Suprapubic skin (tissue), 4 donors: ENCODE data around the gene DPY19L2. TPM values are rescaled to one million over a fixed set of nuclear protein-coding genes. Genes with fewer than 3 reads are reported as not detected.
"Not testable (repeated sequence)": the region's sequence is repeated elsewhere in the genome, so short reads cannot be mapped to it uniquely, and the experiment has no call there.

ENCODE experiments used
- DNase-seq, 2 donors: peaks; one replicate each; pipeline ENCODE4 v3.0.0-alpha.2; 2019; ENCODE audit warnings: low spot score in 2 of 2
- H3K27ac ChIP-seq: fragments of 200-600 bp; sonication (generic); one replicate; pipeline ENCODE4 v1.5.1; 2019
- H3K27me3 ChIP-seq: fragments of 200-600 bp; sonication (generic); one replicate; pipeline ENCODE4 v1.5.1; 2019
- H3K36me3 ChIP-seq: fragments of 200-600 bp; sonication (generic); one replicate; pipeline ENCODE4 v1.5.1; 2019
- H3K4me1 ChIP-seq: fragments of 200-600 bp; sonication (generic); one replicate; pipeline ENCODE4 v1.5.1; 2019
- H3K4me3 ChIP-seq: fragments of 200-600 bp; sonication (generic); one replicate; pipeline ENCODE4 v1.5.1; 2019; ENCODE audit warnings: mild to moderate bottlenecking
- H3K9me3 ChIP-seq: fragments of 200-600 bp; sonication (generic); one replicate; pipeline ENCODE4 v1.5.1; 2019
- CTCF ChIP-seq, 2 donors: fragments of 200-600 bp in 1 of 2; fragments of 450-650 bp in 1 of 2; sonication (generic) in 1 of 2; IDR thresholded peaks; one replicate each; pipeline ENCODE4 v1.5.1; 2016 to 2019; ENCODE audit warnings: antibody characterized with exemption in 2 of 2, mild to moderate bottlenecking in 1 of 2, moderate library complexity in 1 of 2
- EP300 ChIP-seq: sonication (generic); formaldehyde crosslinking; IDR thresholded peaks from one replicate; pipeline ENCODE4 v1.6.1; 2017; ENCODE audit warnings: antibody characterized with exemption
- POLR2A ChIP-seq, 2 donors: fragments of 450-650 bp; IDR thresholded peaks; one replicate each; pipeline ENCODE4 v1.6.1; 2017; ENCODE audit warnings: antibody characterized with exemption in 2 of 2, mild to moderate bottlenecking in 2 of 2, moderate library complexity in 2 of 2
- POLR2AphosphoS5 ChIP-seq, 3 donors: sonication (generic); formaldehyde crosslinking; IDR thresholded peaks; one replicate each; pipeline ENCODE4 v1.6.1; 2017; ENCODE audit warnings: antibody characterized with exemption in 3 of 3
- WGBS: methylation state at CpG from one replicate; pipeline ENCODE4 v1.1.5; 2018; 5-methylcytosine and 5-hydroxymethylcytosine counted together
- total RNA-seq, 4 donors: library from RNA; depleted of rRNA; stranded (reverse); fragments of >200 nt; gene quantifications; one replicate each; pipeline ENCODE4 v1.1.0, GENCODE V29; 2016

DPY19L2 gene
- total RNA-seq, 4 donors from 2014 or later, result 0.64 to 6.7 (median 2.0) TPM

- no peaks in the 10 kb centered on the region for H3K36me3 ChIP-seq
- H3K9me3 ChIP-seq, result no peaks in the 10 kb centered on the region
- TF ChIP-seq EP300, result no peak
- no peak for TF ChIP-seq POLR2A (IDR thresholded peaks at IDR 0.05)
- TF ChIP-seq POLR2AphosphoS5 (IDR thresholded peaks at IDR 0.05), result no peak
- TF ChIP-seq CTCF (IDR thresholded peaks at IDR 0.05), result no peak
- no peaks in the 10 kb centered on the region for H3K27me3 ChIP-seq
- 70% methylated on average over 3 of the region's 3 CpGs for WGBS
- DNase-seq, result no peak
- no peaks in the 10 kb centered on the region for H3K4me1 ChIP-seq
- H3K4me3 ChIP-seq, result no peak overlapping the region
- H3K27ac ChIP-seq, result no peak overlapping the region
These were observed 38.0 kb upstream of the DPY19L2 start for GRCh38 chr12:63706336-63706735.

DNA sequence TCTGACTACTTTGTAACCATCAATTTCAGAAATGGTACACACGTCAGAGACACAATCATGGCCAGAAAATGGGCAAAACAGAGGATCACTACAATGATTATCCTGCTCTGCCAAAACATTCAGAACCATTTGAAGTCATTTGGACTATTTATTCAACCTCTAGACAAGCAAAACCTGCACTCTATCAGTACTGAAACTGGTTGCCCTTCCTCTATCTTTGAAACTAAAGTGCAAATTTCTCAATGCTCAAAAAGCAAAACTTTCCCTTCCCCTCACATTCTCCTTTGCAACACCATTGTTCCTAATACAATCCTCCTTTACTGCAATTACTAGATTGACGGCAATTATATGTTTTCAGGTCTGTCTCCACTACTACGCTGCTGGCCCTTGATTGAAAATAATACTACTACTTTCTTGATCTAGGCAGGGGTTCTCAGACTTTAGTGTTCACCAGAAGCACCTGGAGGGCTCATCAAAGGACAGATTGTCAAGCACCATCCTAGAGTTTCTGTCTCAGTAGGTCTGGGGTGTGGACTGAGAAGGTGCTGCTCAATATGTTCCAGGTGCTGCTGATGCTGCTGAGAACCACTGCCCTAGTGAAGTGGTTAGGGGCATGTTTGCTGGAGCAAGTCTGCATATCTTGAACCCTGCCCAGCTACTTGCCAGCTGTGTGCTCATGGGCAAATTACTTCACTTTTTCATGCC, 31.5 kb upstream of the DPY19L2 start:
- not testable (repeated sequence) for H3K4me1 ChIP-seq, DNase-seq, H3K9me3 ChIP-seq, H3K4me3 ChIP-seq, H3K27ac ChIP-seq, H3K36me3 ChIP-seq, H3K27me3 ChIP-seq
- 90% methylated on average over 3 of the region's 3 CpGs for WGBS

DNA sequence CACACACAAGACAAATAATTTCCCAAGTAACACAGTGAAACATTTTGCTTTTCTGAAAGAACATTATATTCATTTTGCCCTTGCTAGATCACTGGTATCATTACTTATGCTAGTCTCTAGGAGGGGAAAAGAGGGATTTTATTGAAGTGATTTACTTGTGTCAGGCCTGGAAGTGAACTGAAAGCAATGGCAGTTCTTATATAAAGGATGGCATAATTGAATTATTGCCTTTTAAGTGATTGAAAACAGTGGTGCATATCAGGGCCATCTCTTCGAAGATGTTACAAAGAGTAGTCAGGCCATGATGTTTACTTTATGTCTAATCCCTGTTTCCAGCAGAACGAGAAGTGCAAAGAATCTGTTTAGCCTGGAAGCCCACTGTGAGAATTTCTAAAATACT, 30.7 kb upstream of the DPY19L2 start:
- not testable (repeated sequence) for H3K9me3 ChIP-seq, DNase-seq, H3K27me3 ChIP-seq, H3K4me3 ChIP-seq, H3K4me1 ChIP-seq, H3K36me3 ChIP-seq, H3K27ac ChIP-seq
- 31% methylated on average over 2 of the region's 2 CpGs for WGBS

DNA sequence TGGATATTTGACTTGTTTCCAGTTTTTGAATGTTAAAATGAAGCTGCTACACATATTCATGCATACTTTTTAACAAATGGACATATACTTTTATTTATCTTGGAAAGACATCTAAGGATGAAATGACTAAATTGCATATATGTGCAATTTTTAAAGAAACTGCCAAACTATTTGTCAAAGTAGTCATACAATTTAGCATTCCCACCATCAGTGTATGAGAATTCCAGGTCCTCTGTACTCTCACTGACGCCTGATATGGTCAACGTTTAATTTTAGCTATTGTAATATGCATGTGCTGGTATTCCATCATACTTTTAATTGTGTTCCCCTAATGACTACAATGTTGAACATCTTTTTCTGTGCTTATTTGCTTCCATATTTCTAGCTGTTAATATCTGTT, 22.5 kb upstream of the DPY19L2 start:
- not testable (repeated sequence) for DNase-seq, H3K36me3 ChIP-seq, H3K4me1 ChIP-seq, H3K27ac ChIP-seq, H3K27me3 ChIP-seq, H3K9me3 ChIP-seq, H3K4me3 ChIP-seq
- WGBS, result 86% methylated on average over 2 of the region's 2 CpGs

- H3K4me1 ChIP-seq, H3K4me3 ChIP-seq, H3K27me3 ChIP-seq, DNase-seq, H3K27ac ChIP-seq, H3K9me3 ChIP-seq, H3K36me3 ChIP-seq: not testable (repeated sequence)
- WGBS, result 89% methylated on average over 1 of the region's 1 CpG
These were observed 20.8 kb upstream of the DPY19L2 start for GRCh38 chr12:63689141-63689540.

DNA sequence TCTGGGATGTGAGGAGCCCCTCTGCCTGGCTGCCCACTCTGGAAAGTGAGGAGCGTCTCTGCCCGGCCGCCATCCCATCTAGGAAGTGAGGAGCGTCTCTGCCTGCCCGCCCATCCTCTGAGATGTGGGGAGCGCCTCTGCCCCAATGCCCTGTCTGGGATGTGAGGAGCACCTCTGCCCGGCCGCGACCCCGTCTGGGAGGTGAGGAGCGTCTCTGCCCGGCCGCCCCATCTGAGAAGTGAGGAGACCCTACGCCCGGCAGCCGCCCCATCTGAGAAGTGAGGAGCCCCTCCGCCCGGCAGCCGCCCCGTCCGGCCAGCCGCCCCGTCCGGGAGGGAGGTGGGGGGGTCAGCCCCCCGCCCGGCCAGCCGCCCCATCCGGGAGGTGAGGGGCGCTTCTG, 18.3 kb upstream of the DPY19L2 start:
- not testable (repeated sequence) for H3K9me3 ChIP-seq, H3K4me3 ChIP-seq, H3K27me3 ChIP-seq, H3K36me3 ChIP-seq, H3K4me1 ChIP-seq, DNase-seq, H3K27ac ChIP-seq
- no CpG with 5 or more reads among the region's 29 CpGs for WGBS

- not testable (repeated sequence) for H3K27ac ChIP-seq
These were observed 17.5 kb upstream of the DPY19L2 start for GRCh38 chr12:63685789-63686188.

GRCh38 chr12:63682617-63683016, 14.3 kb upstream of the DPY19L2 start:
- H3K27ac ChIP-seq, H3K27me3 ChIP-seq, H3K4me3 ChIP-seq, H3K36me3 ChIP-seq, H3K9me3 ChIP-seq, H3K4me1 ChIP-seq, DNase-seq: not testable (repeated sequence)
- WGBS, result 70% methylated on average over 2 of the region's 2 CpGs

More at GRCh38 chr12:63685789-63686188, 17.5 kb upstream of the DPY19L2 start:
- DNase-seq, H3K27me3 ChIP-seq, H3K36me3 ChIP-seq, H3K4me3 ChIP-seq, H3K4me1 ChIP-seq, H3K9me3 ChIP-seq: not testable (repeated sequence)
- 79% methylated on average over 2 of the region's 2 CpGs for WGBS

DNA sequence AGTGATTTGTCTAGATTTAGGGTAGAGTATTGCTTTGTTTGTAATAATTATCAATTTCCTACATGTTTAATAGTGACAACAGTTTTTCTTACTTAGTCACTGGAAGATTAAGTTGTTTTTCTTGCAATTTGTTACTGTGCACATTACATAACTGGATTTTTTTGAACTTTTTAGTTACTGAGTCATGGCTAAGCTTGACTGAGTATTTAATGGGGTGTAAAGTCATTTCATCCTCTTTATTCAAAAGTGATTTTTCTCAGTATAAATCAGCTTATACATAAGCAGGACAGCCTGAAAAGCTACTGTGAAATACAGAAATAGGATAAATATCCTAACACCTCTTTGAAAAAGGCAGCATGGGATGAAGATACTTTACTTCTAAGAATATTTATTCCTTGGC, 12.5 kb upstream of the DPY19L2 start:
- not testable (repeated sequence) for H3K9me3 ChIP-seq

DNA sequence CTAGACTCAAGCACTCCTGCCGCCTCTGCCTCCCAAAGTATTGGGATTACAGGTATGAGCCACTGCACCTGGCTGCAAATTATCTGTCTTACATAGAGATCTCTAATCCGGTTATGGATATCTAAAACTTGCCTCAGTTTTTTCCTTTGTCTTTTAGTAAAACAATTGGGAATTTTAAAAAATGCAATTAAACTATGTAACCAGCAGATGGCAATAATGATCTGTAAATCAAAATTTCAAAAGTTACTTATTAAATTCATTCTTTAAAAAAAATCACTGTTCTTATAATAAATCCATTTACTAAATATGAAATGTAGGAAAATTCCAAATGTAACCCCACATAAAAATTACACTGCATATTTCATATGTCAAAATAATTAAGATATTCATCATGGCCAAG, 4.3 kb upstream of the DPY19L2 start:
- H3K4me1 ChIP-seq, result peaks cover 16% of the 10 kb centered on the region
- not testable (repeated sequence) for DNase-seq, H3K27ac ChIP-seq, H3K36me3 ChIP-seq, H3K9me3 ChIP-seq, H3K4me3 ChIP-seq
- H3K27me3 ChIP-seq, result peaks cover 11% of the 10 kb centered on the region
- 18% methylated on average over 2 of the region's 2 CpGs for WGBS

More for the DNA sequence above, 12.5 kb upstream of the DPY19L2 start:
- DNase-seq, H3K27ac ChIP-seq, H3K4me1 ChIP-seq, H3K4me3 ChIP-seq, H3K36me3 ChIP-seq, H3K27me3 ChIP-seq: not testable (repeated sequence)

- not testable (repeated sequence) for H3K9me3 ChIP-seq, DNase-seq
These were observed 1.6 kb upstream of the DPY19L2 start for GRCh38 chr12:63669936-63670335.

GRCh38 chr12:63669427-63669826, 1.1 kb upstream of the DPY19L2 start:
- H3K36me3 ChIP-seq, H3K27ac ChIP-seq, H3K9me3 ChIP-seq, DNase-seq: not testable (repeated sequence)
- peak overlapping the region; percentile 64 for H3K4me3 ChIP-seq
- peaks cover 11% of the 10 kb centered on the region for H3K27me3 ChIP-seq
- WGBS, result no CpG with 5 or more reads among the region's 8 CpGs
- peaks cover 17% of the 10 kb centered on the region for H3K4me1 ChIP-seq

More at GRCh38 chr12:63669936-63670335, 1.6 kb upstream of the DPY19L2 start:
- 74% methylated on average over 1 of the region's 1 CpG for WGBS
- H3K36me3 ChIP-seq, H3K27ac ChIP-seq, H3K4me3 ChIP-seq: not testable (repeated sequence)
- peaks cover 11% of the 10 kb centered on the region for H3K27me3 ChIP-seq
- H3K4me1 ChIP-seq, result peaks cover 17% of the 10 kb centered on the region

DNA sequence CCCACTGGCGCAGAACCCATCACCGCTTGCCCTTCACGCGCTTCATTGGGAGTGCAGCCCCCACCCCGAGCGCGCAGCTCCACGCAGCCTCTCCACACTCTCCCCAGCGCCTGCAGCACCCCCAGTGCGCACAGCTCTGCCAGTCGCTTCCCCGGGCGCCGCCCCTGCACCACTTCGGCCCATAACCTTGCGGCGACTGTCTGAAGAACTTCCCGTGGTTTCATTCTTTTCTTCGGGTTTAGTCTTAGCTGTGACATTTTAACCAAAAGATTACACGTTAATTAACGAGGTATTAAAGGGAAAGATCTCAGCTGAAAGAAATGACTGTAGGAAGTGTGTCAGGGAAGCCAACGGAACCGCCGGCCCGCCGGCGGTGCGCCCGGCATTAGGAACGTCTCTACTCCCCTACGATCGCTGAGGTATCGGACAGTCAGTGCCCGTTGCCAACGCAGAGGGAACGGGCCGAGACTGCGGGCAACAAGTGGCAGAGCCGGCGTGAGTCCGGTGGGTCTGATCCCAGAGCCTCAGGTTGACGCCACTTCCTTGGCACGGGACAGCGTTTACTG, 590 bp upstream of the DPY19L2 start:
- H3K27ac ChIP-seq, H3K36me3 ChIP-seq, DNase-seq, H3K9me3 ChIP-seq: not testable (repeated sequence)
- peak overlapping the region; percentile 64 for H3K4me3 ChIP-seq
- peaks cover 17% of the 10 kb centered on the region for H3K4me1 ChIP-seq
- peaks cover 11% of the 10 kb centered on the region for H3K27me3 ChIP-seq
- under 1% methylated on average over 44 of the region's 44 CpGs for WGBS
